Osteoblast (primary cell): Measurements from ENCODE around the gene LATS1. TPM values are rescaled to one million over a fixed set of nuclear protein-coding genes. Genes with fewer than 3 reads are reported as not detected.
"Not testable (repeated sequence)": the region's sequence is repeated elsewhere in the genome, so short reads cannot be mapped to it uniquely, and the experiment has no call there.

Experiments used
- DNase-seq: peaks from one replicate; pipeline ENCODE4 v3.0.0; 2011; ENCODE audit warnings: low spot score, mixed read lengths; ENCODE audit not compliant: insufficient read length; ENCODE audit errors: missing footprints
- H2AFZ ChIP-seq: 2 replicates; pipeline ENCODE4 v1.6.0; 2011; ENCODE audit warnings: mild to moderate bottlenecking, low read length
- H3K27ac ChIP-seq: 2 replicates; pipeline ENCODE4 v1.5.1; 2011; ENCODE audit warnings: mild to moderate bottlenecking, low read depth, low read length, moderate library complexity
- H3K27me3 ChIP-seq: 2 replicates; pipeline ENCODE4 v1.6.0; 2012; ENCODE audit warnings: mild to moderate bottlenecking, control low read depth, inconsistent platforms, low read length, moderate library complexity; ENCODE audit not compliant: insufficient read depth
- H3K36me3 ChIP-seq: 2 replicates; pipeline ENCODE4 v1.5.1; 2011; ENCODE audit warnings: mild to moderate bottlenecking, low read length, control low read depth, moderate library complexity; ENCODE audit not compliant: insufficient read depth
- H3K4me1 ChIP-seq: 2 replicates; pipeline ENCODE4 v1.5.1; 2011; ENCODE audit warnings: mild to moderate bottlenecking, low read length, control low read depth, moderate library complexity; ENCODE audit not compliant: insufficient read depth
- H3K4me2 ChIP-seq: 2 replicates; pipeline ENCODE4 v1.6.0; 2011; ENCODE audit warnings: mild to moderate bottlenecking, low read length; ENCODE audit not compliant: insufficient read depth
- H3K4me3 ChIP-seq: fragments of 200-600 bp; sonication (generic); 3 replicates; pipeline ENCODE4 v1.5.1; 2012; ENCODE audit warnings: mild to moderate bottlenecking, low read length, inconsistent platforms; ENCODE audit not compliant: insufficient read depth
- H3K79me2 ChIP-seq: 2 replicates; pipeline ENCODE4 v1.6.0; 2012; ENCODE audit warnings: mild to moderate bottlenecking, low read length, control low read depth, inconsistent platforms; ENCODE audit not compliant: insufficient read depth
- H3K9me3 ChIP-seq: 2 replicates; pipeline ENCODE4 v1.5.1; 2011; ENCODE audit warnings: low read depth, low read length, control low read depth
- H4K20me1 ChIP-seq: 2 replicates; pipeline ENCODE4 v1.6.0; 2012; ENCODE audit warnings: mild to moderate bottlenecking, low read length, control low read depth; ENCODE audit not compliant: insufficient read depth
- total RNA-seq: library from RNA; depleted of rRNA; stranded (reverse); fragments of >200 nt; gene quantifications from 2 replicates; pipeline ENCODE4 v1.2.3, GENCODE V29; 2012
- TF ChIP-seq, protein P1 (sequence below): IDR thresholded peaks from 2 replicates; pipeline ENCODE4 v1.5.1; 2011; ENCODE audit warnings: mild to moderate bottlenecking, low read depth, low read length, moderate library complexity; ENCODE audit errors: extremely low read depth

LATS1 gene
- total RNA-seq, 1 donor = 25.0 TPM

- Histone ChIP-seq H4K20me1 (peaks cover 17% of the 10 kb centered on the region), H3K79me2 (peaks cover 66% of the 10 kb centered on the region), H3K9me3 (no peaks in the 10 kb centered on the region), H3K27me3 (no peaks in the 10 kb centered on the region), H2AFZ (peak within 1 kb of the TSS; percentile 93), H3K4me2 (peak within 1 kb of the TSS; percentile 90), H3K4me3 (peak within 1 kb of the TSS; percentile 95), H3K36me3 (no peaks in the 10 kb centered on the region), H3K4me1 (peaks cover 15% of the 10 kb centered on the region), H3K27ac (peak within 1 kb of the TSS; percentile 47)
- peak; percentile 98 for DNase-seq
- TF ChIP-seq, protein P1, sequence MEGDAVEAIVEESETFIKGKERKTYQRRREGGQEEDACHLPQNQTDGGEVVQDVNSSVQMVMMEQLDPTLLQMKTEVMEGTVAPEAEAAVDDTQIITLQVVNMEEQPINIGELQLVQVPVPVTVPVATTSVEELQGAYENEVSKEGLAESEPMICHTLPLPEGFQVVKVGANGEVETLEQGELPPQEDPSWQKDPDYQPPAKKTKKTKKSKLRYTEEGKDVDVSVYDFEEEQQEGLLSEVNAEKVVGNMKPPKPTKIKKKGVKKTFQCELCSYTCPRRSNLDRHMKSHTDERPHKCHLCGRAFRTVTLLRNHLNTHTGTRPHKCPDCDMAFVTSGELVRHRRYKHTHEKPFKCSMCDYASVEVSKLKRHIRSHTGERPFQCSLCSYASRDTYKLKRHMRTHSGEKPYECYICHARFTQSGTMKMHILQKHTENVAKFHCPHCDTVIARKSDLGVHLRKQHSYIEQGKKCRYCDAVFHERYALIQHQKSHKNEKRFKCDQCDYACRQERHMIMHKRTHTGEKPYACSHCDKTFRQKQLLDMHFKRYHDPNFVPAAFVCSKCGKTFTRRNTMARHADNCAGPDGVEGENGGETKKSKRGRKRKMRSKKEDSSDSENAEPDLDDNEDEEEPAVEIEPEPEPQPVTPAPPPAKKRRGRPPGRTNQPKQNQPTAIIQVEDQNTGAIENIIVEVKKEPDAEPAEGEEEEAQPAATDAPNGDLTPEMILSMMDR = no peak
These were observed 31.8 kb upstream of the LATS1 start, which contains the start of gene PCMT1 for GRCh38 chr6:149749594-149750135. PCMT1 (plus strand) TSS chr6:149749741; CDS start chr6:149749902, 161 bp downstream.

DNA sequence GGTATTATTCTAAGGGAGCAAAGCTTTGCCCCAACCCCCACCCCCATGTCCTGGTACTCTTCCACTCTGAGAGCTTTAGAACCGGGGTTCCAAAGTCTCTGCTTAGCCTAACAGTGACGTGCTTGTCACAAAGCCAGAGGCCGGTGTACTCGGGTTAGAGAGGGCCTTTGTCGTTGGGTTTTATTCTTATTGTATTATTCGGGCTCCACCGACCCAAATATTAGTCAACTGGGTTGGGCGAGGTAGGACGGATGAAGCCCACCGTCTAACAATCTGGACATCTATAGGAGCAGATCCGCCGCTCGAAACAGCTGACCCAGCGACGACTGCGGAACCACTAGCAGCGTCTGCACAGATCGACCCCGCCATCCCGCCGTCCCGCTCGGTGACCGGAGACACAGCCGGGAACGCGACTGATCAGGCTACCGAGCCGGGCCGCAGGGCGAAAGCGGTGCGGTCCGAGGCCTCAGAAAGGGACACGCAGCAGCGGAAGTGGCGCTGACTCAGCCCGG is 31.2 kb upstream of the LATS1 start:
- H3K27me3 ChIP-seq, H3K9me3 ChIP-seq, DNase-seq, H3K36me3 ChIP-seq: not testable (repeated sequence)
- H3K4me3 ChIP-seq = peak overlapping the region; percentile 95
- H4K20me1 ChIP-seq = peaks cover 17% of the 10 kb centered on the region
- H3K4me1 ChIP-seq = peaks cover 15% of the 10 kb centered on the region
- H3K4me2 ChIP-seq = peak overlapping the region; percentile 65
- H3K79me2 ChIP-seq = peaks cover 63% of the 10 kb centered on the region
- peak overlapping the region; percentile 33 for H3K27ac ChIP-seq
- H2AFZ ChIP-seq = peak overlapping the region; percentile 77

GRCh38 chr6:149746147-149746946 is 28.4 kb upstream of the LATS1 start, which contains the start of gene NUP43:
NUP43 (minus strand) TSS chr6:149746529; CDS start chr6:149746495, 34 bp downstream.
- Histone ChIP-seq H3K27me3 (no peaks in the 10 kb centered on the region), H2AFZ (peak within 1 kb of the TSS; percentile 97), H3K4me3 (peak within 1 kb of the TSS; percentile 90), H3K27ac (peak within 1 kb of the TSS; percentile 68), H3K4me2 (peak within 1 kb of the TSS; percentile 91), H3K9me3 (no peaks in the 10 kb centered on the region), H3K79me2 (peaks cover 35% of the 10 kb centered on the region), H3K4me1 (peaks cover 11% of the 10 kb centered on the region), H4K20me1 (peaks cover 7% of the 10 kb centered on the region), H3K36me3 (peaks cover 17% of the 10 kb centered on the region)
- TF ChIP-seq, protein P1 = peak; percentile 51
- peak; percentile 95 for DNase-seq

- not testable (repeated sequence) for DNase-seq, H3K27me3 ChIP-seq, H3K4me1 ChIP-seq, H2AFZ ChIP-seq, H3K27ac ChIP-seq, H4K20me1 ChIP-seq, H3K9me3 ChIP-seq
- peaks cover 21% of the 10 kb centered on the region for H3K36me3 ChIP-seq
- peak overlapping the region; percentile 91 for H3K4me2 ChIP-seq
- H3K4me3 ChIP-seq = peak overlapping the region; percentile 90
- H3K79me2 ChIP-seq = peaks cover 24% of the 10 kb centered on the region
These were observed 27.4 kb upstream of the LATS1 start for GRCh38 chr6:149745252-149745651.
